EH (cell line): ENCODE data around the gene DAPK1.

Experiments used
- DNase-seq: peaks from one replicate; pipeline ENCODE4 v3.0.0-alpha.2; 2015; ENCODE audit warnings: low read depth

Gene DAPK1

GRCh38 chr9:87594662-87595061 is 97.0 kb downstream of the DAPK1 start:
- no peak for DNase-seq

- no peak for DNase-seq
Measured at GRCh38 chr9:87595610-87596009, 97.9 kb downstream of the DAPK1 start.

- no peak for DNase-seq
Measured at GRCh38 chr9:87596862-87597261, 99.2 kb downstream of the DAPK1 start.

- no peak for DNase-seq
Measured at GRCh38 chr9:87597710-87598443, 100.2 kb downstream of the DAPK1 start.

- peak; percentile 89 for DNase-seq
Measured at GRCh38 chr9:87599901-87600610, 102.4 kb downstream of the DAPK1 start.

GRCh38 chr9:87601176-87601575 is 103.5 kb downstream of the DAPK1 start:
- DNase-seq: no peak

- no peak for DNase-seq
Measured at GRCh38 chr9:87601595-87601994, 103.9 kb downstream of the DAPK1 start.

- no peak for DNase-seq
Measured at GRCh38 chr9:87602933-87603643, 105.4 kb downstream of the DAPK1 start.

- DNase-seq: no peak
Measured at GRCh38 chr9:87603854-87604490, 106.3 kb downstream of the DAPK1 start.

GRCh38 chr9:87604886-87605588 is 107.4 kb downstream of the DAPK1 start:
- DNase-seq: no peak

GRCh38 chr9:87605676-87606075 is 108.0 kb downstream of the DAPK1 start:
- no peak for DNase-seq

GRCh38 chr9:87606841-87607521 is 109.3 kb downstream of the DAPK1 start:
- DNase-seq: peak; percentile 89

GRCh38 chr9:87607859-87608258 is 110.2 kb downstream of the DAPK1 start:
- no peak for DNase-seq

GRCh38 chr9:87609002-87609401 is 111.3 kb downstream of the DAPK1 start:
- DNase-seq: no peak

GRCh38 chr9:87609486-87609885 is 111.8 kb downstream of the DAPK1 start:
- no peak for DNase-seq

GRCh38 chr9:87610200-87611155 is 112.8 kb downstream of the DAPK1 start:
- DNase-seq: peak; percentile 53

- DNase-seq: no peak
Measured at GRCh38 chr9:87611776-87612175, 114.1 kb downstream of the DAPK1 start.

GRCh38 chr9:87612536-87612935 is 114.9 kb downstream of the DAPK1 start:
- DNase-seq: no peak

- DNase-seq: no peak
Measured at GRCh38 chr9:87613265-87614111, 115.8 kb downstream of the DAPK1 start.
